AG04450 (cell line): ENCODE measurements around the gene SRPX2. TPM values are rescaled to one million over a fixed set of nuclear protein-coding genes. Genes with fewer than 3 reads are reported as not detected.

Source experiments
- CTCF ChIA-PET: fragments of 300-600, 350-600 bp; formaldehyde crosslinking; extraction: SDS; loops from one replicate; lab custom pipeline; 2022; ENCODE audit warnings: antibody characterized with exemption, inconsistent platforms; lab: Charles Lee
- POLR2A ChIA-PET: fragments of 350-600 bp; formaldehyde crosslinking; extraction: SDS; loops from one replicate; lab custom pipeline; 2021; ENCODE audit warnings: antibody characterized with exemption, inconsistent platforms; lab: Yijun Ruan, JAX
- DNase-seq: peaks from one replicate; pipeline ENCODE4 v3.0.0-alpha.2; 2011; ENCODE audit warnings: low read depth, low spot score
- H3K27ac ChIP-seq: one replicate; pipeline ENCODE4 v1.5.1; 2012; ENCODE audit warnings: low read depth, low read length, control low read depth
- H3K27me3 ChIP-seq: one replicate; pipeline ENCODE4 v1.6.0; 2012; ENCODE audit warnings: low read length; ENCODE audit not compliant: control insufficient read depth, insufficient read depth
- H3K4me3 ChIP-seq: 2 replicates; pipeline ENCODE4 v1.5.1; 2011; ENCODE audit warnings: mild to moderate bottlenecking, low read depth, low read length, control low read depth
- H3K9me3 ChIP-seq: 2 replicates; pipeline ENCODE4 v1.5.1; 2012; ENCODE audit warnings: low read length; ENCODE audit not compliant: control insufficient read depth, insufficient read depth
- CTCF ChIP-seq: IDR thresholded peaks from 2 replicates; pipeline ENCODE4 v1.5.1; 2011; ENCODE audit warnings: low read depth, low read length, control low read depth, inconsistent platforms
- polyA plus RNA-seq: library from polyadenylated mRNA; depleted of rRNA; stranded (reverse); fragments of >200 nt; gene quantifications from 2 replicates; pipeline ENCODE4 v1.2.3, GENCODE V29; 2011

The SRPX2 gene
- polyA plus RNA-seq, 1 experiment = 87.1 TPM

- Histone ChIP-seq H3K9me3 (no peaks in the 10 kb centered on the region), H3K27me3 (no peaks in the 10 kb centered on the region), H3K4me3 (no peak overlapping the region), H3K27ac (no peak overlapping the region)
- no peak; the same call in 1 of the 2 replicates for TF ChIP-seq CTCF
- POLR2A ChIA-PET = interaction anchor here (0.5 kb wide), 1 partner anchor 467 kb away, joined by 5 read pairs; no protein-coding TSS in a partner anchor
- CTCF ChIA-PET = interaction anchor here (0.6 to 3.0 kb wide), 9 partner anchors 9 to 1538 kb away, joined by 3 to 23 read pairs (median 5); partner anchors contain the start of genes SRPX2 and TSPAN6
- DNase-seq = no peak
Measured at GRCh38 chrX:100654261-100654660, 10.3 kb downstream of the SRPX2 start.

- Histone ChIP-seq H3K27ac (no peak overlapping the region), H3K4me3 (no peak overlapping the region), H3K9me3 (no peaks in the 10 kb centered on the region), H3K27me3 (no peaks in the 10 kb centered on the region)
- no peak for TF ChIP-seq CTCF
- DNase-seq = no peak
- ChIA-PET POLR2A (no interaction called here), CTCF (interaction anchor here (0.7 to 2.5 kb wide), 3 partner anchors 12 to 22 kb away, joined by 3 to 8 read pairs (median 4); no protein-coding TSS in a partner anchor)
Measured at GRCh38 chrX:100658941-100659381, 15.0 kb downstream of the SRPX2 start.

- H3K9me3 ChIP-seq = no peaks in the 10 kb centered on the region
- ChIA-PET POLR2A (interaction anchor here (0.6 kb wide), 1 partner anchor 16 kb away, joined by 3 read pairs; the partner anchor contains the start of gene SRPX2), CTCF (interaction anchor here (0.7 to 2.5 kb wide), 3 partner anchors 12 to 22 kb away, joined by 3 to 8 read pairs (median 4); no protein-coding TSS in a partner anchor)
- no peak for DNase-seq
- no peak overlapping the region for H3K4me3 ChIP-seq
- no peaks in the 10 kb centered on the region for H3K27me3 ChIP-seq
- TF ChIP-seq CTCF = no peak
- no peak overlapping the region for H3K27ac ChIP-seq
Measured at GRCh38 chrX:100659431-100660137, 15.6 kb downstream of the SRPX2 start.

GRCh38 chrX:100662170-100662569 is 18.2 kb downstream of the SRPX2 start:
- Histone ChIP-seq H3K27me3 (no peaks in the 10 kb centered on the region), H3K9me3 (no peaks in the 10 kb centered on the region), H3K27ac (no peak overlapping the region), H3K4me3 (no peak overlapping the region)
- ChIA-PET POLR2A (no interaction called here), CTCF (interaction anchor here (1.4 to 1.9 kb wide), 3 partner anchors 9 to 25 kb away, joined by 6 to 15 read pairs (median 7); no protein-coding TSS in a partner anchor)
- TF ChIP-seq CTCF = no peak
- no peak for DNase-seq

- ChIA-PET POLR2A (no interaction called here), CTCF (interaction anchor here (0.8 to 1.9 kb wide), 6 partner anchors 8 to 151 kb away, joined by 3 to 15 read pairs (median 5); no protein-coding TSS in a partner anchor)
- Histone ChIP-seq H3K9me3 (no peaks in the 10 kb centered on the region), H3K27ac (no peak overlapping the region), H3K27me3 (no peaks in the 10 kb centered on the region), H3K4me3 (no peak overlapping the region)
- TF ChIP-seq CTCF = no peak
- no peak for DNase-seq
Measured at GRCh38 chrX:100662796-100663195, 18.8 kb downstream of the SRPX2 start.
